NK-92 (cell line): ENCODE measurements around the gene RGS4.

Experiments used
- DNase-seq: peaks from one replicate; lab custom pipeline; 2025; ENCODE audit not compliant: unreplicated experiment; lab: John Stamatoyannopoulos, UW

Gene RGS4

GRCh38 chr1:163069142-163069541, at the start of gene RGS4:
TSS of gene RGS4 (plus strand) at chr1:163069361. CDS start at chr1:163069485, 124 bp downstream.
- DNase-seq: no peak

- no peak for DNase-seq
Measured at GRCh38 chr1:163022129-163022528, 47.0 kb upstream of the RGS4 start.

GRCh38 chr1:163027610-163028009, 41.6 kb upstream of the RGS4 start:
- DNase-seq: no peak

GRCh38 chr1:163029901-163030300, 39.3 kb upstream of the RGS4 start:
- no peak for DNase-seq

GRCh38 chr1:163035446-163036249, 33.5 kb upstream of the RGS4 start:
- no peak for DNase-seq

GRCh38 chr1:163036671-163037070, 32.5 kb upstream of the RGS4 start:
- no peak for DNase-seq

- DNase-seq: no peak
Measured at GRCh38 chr1:163038928-163039706, 30.0 kb upstream of the RGS4 start.

- DNase-seq: no peak
Measured at GRCh38 chr1:163039707-163040093, 29.5 kb upstream of the RGS4 start.

GRCh38 chr1:163046071-163046470, 23.1 kb upstream of the RGS4 start:
- no peak for DNase-seq

GRCh38 chr1:163047951-163048659, 21.1 kb upstream of the RGS4 start:
- no peak for DNase-seq

- no peak for DNase-seq
Measured at GRCh38 chr1:163048869-163049268, 20.3 kb upstream of the RGS4 start.

- DNase-seq: no peak
Measured at GRCh38 chr1:163049296-163049695, 19.9 kb upstream of the RGS4 start.

GRCh38 chr1:163050496-163050895, 18.7 kb upstream of the RGS4 start:
- DNase-seq: no peak

- no peak for DNase-seq
Measured at GRCh38 chr1:163054181-163054591, 15.0 kb upstream of the RGS4 start.

GRCh38 chr1:163055005-163055404, 14.2 kb upstream of the RGS4 start:
- DNase-seq: no peak

GRCh38 chr1:163055531-163055930, 13.6 kb upstream of the RGS4 start:
- no peak for DNase-seq

GRCh38 chr1:163056831-163057230, 12.3 kb upstream of the RGS4 start:
- DNase-seq: no peak

GRCh38 chr1:163060343-163061007, 8.7 kb upstream of the RGS4 start:
- no peak for DNase-seq

GRCh38 chr1:163063143-163063542, 6.0 kb upstream of the RGS4 start:
- no peak for DNase-seq

- DNase-seq: no peak
Measured at GRCh38 chr1:163063610-163064009, 5.6 kb upstream of the RGS4 start.

- DNase-seq: no peak
Measured at GRCh38 chr1:163066168-163066567, 3.0 kb upstream of the RGS4 start.
